Measurements from ENCODE around the gene NOS2. TPM values are rescaled to one million over a fixed set of nuclear protein-coding genes. Genes with fewer than 3 reads are reported as not detected.
"Not testable (repeated sequence)": the region's sequence is repeated elsewhere in the genome, so short reads cannot be mapped to it uniquely, and the experiment has no call there.

The NOS2 gene
- total RNA-seq, 2 donors from 2014 or later: 0.11 to 0.20 TPM

GRCh38 chr17:27840688-27841087 lies 40.4 kb upstream of the NOS2 start:
- TF ChIP-seq CTCF (IDR thresholded peaks at IDR 0.05): no peak
- Histone ChIP-seq H3K36me3 (no peaks in the 10 kb centered on the region), H3K4me3 (no peak overlapping the region), H3K4me1 (no peaks in the 10 kb centered on the region), H3K27ac (no peak overlapping the region), H3K27me3 (no peaks in the 10 kb centered on the region), H3K9me3 (no peaks in the 10 kb centered on the region)
- DNase-seq (ENCODE audit: low spot score): no peak

GRCh38 chr17:27840406-27840678 lies 40.0 kb upstream of the NOS2 start:
- H3K27ac ChIP-seq; H3K9me3 ChIP-seq; H3K4me1 ChIP-seq; H3K27me3 ChIP-seq; DNase-seq (ENCODE audit: low spot score); H3K4me3 ChIP-seq; H3K36me3 ChIP-seq: not testable (repeated sequence)

DNA sequence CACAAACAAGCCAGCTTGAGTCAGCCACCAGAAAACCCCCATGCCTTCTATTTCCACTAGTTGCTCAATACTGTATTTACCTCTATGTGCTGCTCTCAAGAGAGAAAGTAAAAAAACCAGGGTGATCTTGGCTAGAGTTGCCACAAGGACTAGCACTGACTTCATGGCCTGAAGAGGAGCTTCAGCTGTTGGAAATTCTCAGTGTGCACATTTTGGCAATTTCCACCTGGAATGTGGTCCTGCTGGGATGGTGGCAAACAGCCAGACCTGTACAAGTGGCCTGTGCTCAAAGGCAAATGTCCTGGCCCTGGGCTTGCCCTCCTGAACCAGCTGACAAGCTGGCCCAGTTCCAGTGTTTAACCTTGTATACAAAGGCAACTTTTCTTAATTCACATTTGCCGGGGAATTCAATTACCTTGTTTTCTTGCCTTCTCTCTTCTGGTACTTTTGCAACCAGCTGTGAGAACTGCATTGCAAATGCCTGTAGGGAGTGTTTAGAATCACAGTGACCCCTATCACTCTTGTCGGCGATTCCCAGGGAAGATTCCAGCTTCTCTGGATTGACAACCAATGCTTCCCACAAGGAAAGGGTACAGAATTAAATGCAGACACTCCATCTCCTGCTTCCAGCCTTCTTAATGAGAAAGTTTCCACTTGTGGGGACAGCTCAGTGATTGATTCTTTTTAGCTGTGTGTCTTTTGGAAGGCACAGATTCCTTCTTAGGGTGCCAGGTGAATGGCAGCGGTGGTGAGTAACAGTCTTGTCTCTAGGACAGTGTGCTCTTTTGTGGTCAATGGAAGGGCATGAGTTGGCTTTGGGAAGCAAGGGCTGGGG lies 39.5 kb upstream of the NOS2 start:
- H3K4me3 ChIP-seq; H3K27me3 ChIP-seq; H3K9me3 ChIP-seq; H3K4me1 ChIP-seq; H3K36me3 ChIP-seq; DNase-seq (ENCODE audit: low spot score); H3K27ac ChIP-seq: not testable (repeated sequence)

DNA sequence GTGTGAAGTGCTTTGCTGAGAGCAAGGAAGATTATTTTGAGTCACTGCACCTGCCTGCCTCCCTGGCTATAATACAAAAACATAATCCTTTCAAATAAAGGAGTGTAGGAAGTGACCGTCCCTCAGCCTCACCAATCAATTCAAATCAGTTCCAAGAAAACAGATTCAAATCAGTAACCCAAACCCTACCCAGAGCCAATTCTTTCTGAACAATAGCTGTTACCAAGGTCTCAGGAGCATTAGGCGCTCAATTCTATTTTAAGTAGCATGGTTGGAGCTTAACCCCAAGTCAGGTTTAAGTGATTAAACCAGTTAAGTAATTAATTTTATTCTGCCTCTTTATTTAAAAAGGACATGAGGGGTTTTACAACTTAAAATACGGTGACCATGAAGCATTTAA lies 38.3 kb upstream of the NOS2 start:
- not testable (repeated sequence) for H3K9me3 ChIP-seq; H3K4me3 ChIP-seq; DNase-seq (ENCODE audit: low spot score); H3K4me1 ChIP-seq; H3K27ac ChIP-seq; H3K36me3 ChIP-seq; H3K27me3 ChIP-seq

DNA sequence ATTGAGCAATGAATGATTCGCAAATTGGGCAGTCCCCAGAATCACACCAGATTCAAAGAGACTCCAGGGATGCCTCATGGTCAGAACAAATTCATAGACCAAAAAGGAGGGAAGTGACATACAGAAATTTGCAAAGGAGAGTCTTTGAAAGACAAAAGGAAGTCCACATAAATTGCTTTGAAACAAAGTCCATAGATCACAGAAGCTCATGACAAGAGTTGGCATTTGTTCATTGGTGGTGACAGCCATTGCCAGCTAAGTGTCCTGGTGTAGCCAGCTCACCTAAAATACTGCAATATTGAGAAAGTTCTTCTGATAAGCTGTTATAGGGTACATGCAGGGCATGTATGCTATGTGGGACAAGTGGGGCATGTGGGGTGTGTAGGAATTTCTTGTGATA lies 37.4 kb upstream of the NOS2 start:
- H3K36me3 ChIP-seq; H3K4me3 ChIP-seq; H3K9me3 ChIP-seq; H3K27ac ChIP-seq; H3K27me3 ChIP-seq; DNase-seq (ENCODE audit: low spot score); H3K4me1 ChIP-seq: not testable (repeated sequence)

- Histone ChIP-seq H3K27me3 (no peaks in the 10 kb centered on the region), H3K4me1 (no peaks in the 10 kb centered on the region), H3K36me3 (no peaks in the 10 kb centered on the region), H3K4me3 (no peak overlapping the region), H3K27ac (no peak overlapping the region), H3K9me3 (no peaks in the 10 kb centered on the region)
- no peak for TF ChIP-seq CTCF (IDR thresholded peaks at IDR 0.05)
- no peak for DNase-seq (ENCODE audit: low spot score)
These were observed 36.3 kb upstream of the NOS2 start for GRCh38 chr17:27836651-27837050.

DNA sequence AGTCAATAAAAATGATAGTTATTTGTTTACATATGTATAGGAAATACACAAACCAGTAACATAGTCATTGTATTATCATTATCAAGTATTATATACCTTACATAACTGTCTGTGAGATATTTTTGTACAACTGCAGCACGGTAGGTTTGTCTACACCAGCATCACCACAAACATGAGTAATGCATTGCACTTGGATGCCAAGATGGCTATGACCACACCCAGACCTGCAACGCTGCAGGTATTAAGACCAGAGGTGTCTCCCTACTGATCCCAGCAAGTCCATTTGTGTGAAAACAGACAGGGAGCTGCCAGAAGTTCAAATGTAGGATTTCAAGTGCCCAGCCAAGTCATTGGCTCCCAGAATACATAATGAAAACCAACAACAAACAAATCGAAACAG lies 34.2 kb upstream of the NOS2 start:
- Histone ChIP-seq H3K4me1 (no peaks in the 10 kb centered on the region), H3K4me3 (no peak overlapping the region), H3K27me3 (no peaks in the 10 kb centered on the region), H3K36me3 (no peaks in the 10 kb centered on the region), H3K9me3 (no peaks in the 10 kb centered on the region), H3K27ac (no peak overlapping the region)
- no peak for TF ChIP-seq CTCF (IDR thresholded peaks at IDR 0.05)
- no peak for DNase-seq (ENCODE audit: low spot score)

GRCh38 chr17:27832831-27833230 lies 32.5 kb upstream of the NOS2 start:
- no peaks in the 10 kb centered on the region for H3K4me1 ChIP-seq
- no peak for TF ChIP-seq CTCF (IDR thresholded peaks at IDR 0.05)
- DNase-seq (ENCODE audit: low spot score): no peak

DNA sequence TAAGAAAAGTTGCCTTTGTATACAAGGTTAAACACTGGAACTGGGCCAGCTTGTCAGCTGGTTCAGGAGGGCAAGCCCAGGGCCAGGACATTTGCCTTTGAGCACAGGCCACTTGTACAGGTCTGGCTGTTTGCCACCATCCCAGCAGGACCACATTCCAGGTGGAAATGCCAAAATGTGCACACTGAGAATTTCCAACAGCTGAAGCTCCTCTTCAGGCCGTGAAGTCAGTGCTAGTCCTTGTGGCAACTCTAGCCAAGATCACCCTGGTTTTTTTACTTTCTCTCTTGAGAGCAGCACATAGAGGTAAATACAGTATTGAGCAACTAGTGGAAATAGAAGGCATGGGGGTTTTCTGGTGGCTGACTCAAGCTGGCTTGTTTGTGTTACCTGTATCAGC lies 29.6 kb upstream of the NOS2 start:
- not testable (repeated sequence) for H3K4me1 ChIP-seq; H3K27ac ChIP-seq; H3K4me3 ChIP-seq; H3K9me3 ChIP-seq; H3K36me3 ChIP-seq; DNase-seq (ENCODE audit: low spot score); H3K27me3 ChIP-seq

More at GRCh38 chr17:27832831-27833230, 32.5 kb upstream of the NOS2 start:
- no peak overlapping the region for H3K4me3 ChIP-seq
- H3K27ac ChIP-seq: no peak overlapping the region
- H3K9me3 ChIP-seq: no peaks in the 10 kb centered on the region
- H3K27me3 ChIP-seq: no peaks in the 10 kb centered on the region
- H3K36me3 ChIP-seq: no peaks in the 10 kb centered on the region

DNA sequence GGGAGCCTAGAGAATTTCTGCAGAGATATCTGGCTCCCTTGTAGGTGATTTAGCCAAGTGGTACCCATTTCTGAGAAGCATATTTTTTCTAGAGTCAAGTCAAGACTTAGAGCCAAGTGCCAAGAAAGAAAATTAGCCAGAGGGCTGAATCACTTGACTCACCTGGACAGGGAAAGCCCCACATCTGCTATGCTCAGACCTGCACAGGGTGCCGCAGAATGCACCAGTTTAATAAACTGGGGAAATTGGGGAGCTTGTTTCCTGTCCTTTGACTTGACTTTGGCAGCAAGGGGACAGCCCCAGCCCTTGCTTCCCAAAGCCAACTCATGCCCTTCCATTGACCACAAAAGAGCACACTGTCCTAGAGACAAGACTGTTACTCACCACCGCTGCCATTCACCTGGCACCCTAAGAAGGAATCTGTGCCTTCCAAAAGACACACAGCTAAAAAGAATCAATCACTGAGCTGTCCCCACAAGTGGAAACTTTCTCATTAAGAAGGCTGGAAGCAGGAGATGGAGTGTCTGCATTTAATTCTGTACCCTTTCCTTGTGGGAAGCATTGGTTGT lies 28.9 kb upstream of the NOS2 start:
- not testable (repeated sequence) for H3K27me3 ChIP-seq; H3K27ac ChIP-seq; H3K4me3 ChIP-seq; DNase-seq (ENCODE audit: low spot score); H3K4me1 ChIP-seq; H3K9me3 ChIP-seq; H3K36me3 ChIP-seq
